SU-DHL-6 (cell line): ENCODE data around the gene USP16.

ENCODE experiments used
- H2AFZ ChIP-seq: fragments of 200-600 bp; sonication (generic); 2 replicates; pipeline ENCODE4 v1.6.1; 2014; ENCODE audit warnings: low read depth, mild to moderate bottlenecking, moderate library complexity, mixed read lengths, antibody characterized with exemption, low read length; ENCODE audit not compliant: severe bottlenecking
- H3F3A ChIP-seq: fragments of 200-600 bp; shearing (Covaris generic); 2 replicates; pipeline ENCODE4 v1.6.0; 2016; ENCODE audit warnings: antibody characterized with exemption, mild to moderate bottlenecking; ENCODE audit not compliant: insufficient read depth
- H3K27ac ChIP-seq: fragments of 200-600 bp; sonication (generic); 2 replicates; pipeline ENCODE4 v1.5.1; 2016; ENCODE audit warnings: low read depth, mild to moderate bottlenecking, low read length, moderate library complexity, mixed read lengths
- H3K27me3 ChIP-seq: fragments of 200-600 bp; sonication (generic), shearing (Covaris generic); 2 replicates; pipeline ENCODE4 v1.6.0; 2014; ENCODE audit warnings: mild to moderate bottlenecking, low read length
- H3K36me3 ChIP-seq: fragments of 200-600 bp; sonication (generic); 2 replicates; pipeline ENCODE4 v1.6.1; 2014; ENCODE audit warnings: mild to moderate bottlenecking, low read length, mixed read lengths
- H3K4me2 ChIP-seq: fragments of 300-600, 200-600 bp; shearing (Covaris generic), sonication (generic); 2 replicates; pipeline ENCODE4 v1.6.0; 2014; ENCODE audit warnings: low read length, low read depth, mild to moderate bottlenecking; ENCODE audit not compliant: poor library complexity, severe bottlenecking
- H3K4me3 ChIP-seq: fragments of 200-600 bp; sonication (generic); 2 replicates; pipeline ENCODE4 v1.5.1; 2014; ENCODE audit warnings: antibody characterized with exemption, low read length, mild to moderate bottlenecking, mixed read lengths; ENCODE audit not compliant: insufficient read depth, poor library complexity, severe bottlenecking
- H3K79me2 ChIP-seq: fragments of 200-600 bp; sonication (generic); 2 replicates; pipeline ENCODE4 v1.6.1; 2014; ENCODE audit warnings: mild to moderate bottlenecking, low read length, moderate library complexity; ENCODE audit not compliant: insufficient read depth
- H3K9ac ChIP-seq: fragments of 200-600 bp; sonication (generic); 2 replicates; pipeline ENCODE4 v1.7.0; 2014; ENCODE audit warnings: mild to moderate bottlenecking, low read length
- H3K9me2 ChIP-seq: fragments of 200-600 bp; sonication (generic); replicated peaks from 2 replicates; pipeline ENCODE4 v1.6.1; 2014; ENCODE audit warnings: low read length; ENCODE audit not compliant: insufficient read depth
- H3K9me3 ChIP-seq: fragments of 200-600 bp; sonication (generic); 2 replicates; pipeline ENCODE4 v1.6.1; 2014; ENCODE audit warnings: low read length, mixed read lengths; ENCODE audit not compliant: insufficient read depth
- H4K20me1 ChIP-seq: fragments of 200-600 bp; sonication (generic); 2 replicates; pipeline ENCODE4 v1.6.1; 2014; ENCODE audit warnings: low read depth, mild to moderate bottlenecking, antibody characterized with exemption, low read length, moderate library complexity, mixed read lengths
- CTCF ChIP-seq: fragments of 200-600 bp; sonication (generic); IDR thresholded peaks from one replicate; pipeline ENCODE4 v1.5.1; 2017; ENCODE audit warnings: antibody characterized with exemption, mild to moderate bottlenecking, low read length, moderate library complexity; ENCODE audit not compliant: insufficient read depth, poor library complexity, severe bottlenecking
- EZH2phosphoT487 ChIP-seq: fragments of 200-600 bp; sonication (generic), shearing (Covaris generic); conservative IDR thresholded peaks from 2 replicates; pipeline ENCODE4 v1.6.1; 2018; ENCODE audit warnings: mild to moderate bottlenecking, antibody characterized with exemption, low read length, moderate library complexity, mixed read lengths

Gene USP16

GRCh38 chr21:29005696-29006095 is 18.8 kb upstream of the USP16 start:
- H3K27ac ChIP-seq: no peak overlapping the region
- no peaks in the 10 kb centered on the region; the same call in 1 of the 2 replicates for H3K79me2 ChIP-seq
- H2AFZ ChIP-seq: no peak overlapping the region
- peaks cover 18% of the 10 kb centered on the region for H3F3A ChIP-seq
- H3K9ac ChIP-seq: no peak overlapping the region
- no peak overlapping the region for H3K4me2 ChIP-seq
- no peaks in the 10 kb centered on the region for H3K36me3 ChIP-seq
- TF ChIP-seq EZH2phosphoT487: no peak
- TF ChIP-seq CTCF: no peak
- H3K9me2 ChIP-seq: no peaks in the 10 kb centered on the region
- H3K27me3 ChIP-seq: no peaks in the 10 kb centered on the region
- no peaks in the 10 kb centered on the region for H3K9me3 ChIP-seq
- no peaks in the 10 kb centered on the region for H4K20me1 ChIP-seq
- no peak overlapping the region for H3K4me3 ChIP-seq

GRCh38 chr21:29007135-29007534 is 17.3 kb upstream of the USP16 start:
- no peak overlapping the region for H3K4me2 ChIP-seq
- H3K27ac ChIP-seq: no peak overlapping the region
- H3K9me3 ChIP-seq: no peaks in the 10 kb centered on the region
- H3K79me2 ChIP-seq: no peaks in the 10 kb centered on the region; the same call in 1 of the 2 replicates
- H3K27me3 ChIP-seq: no peaks in the 10 kb centered on the region
- no peaks in the 10 kb centered on the region for H3K36me3 ChIP-seq
- no peak overlapping the region for H2AFZ ChIP-seq
- peaks cover 18% of the 10 kb centered on the region for H3F3A ChIP-seq
- H3K9ac ChIP-seq: no peak overlapping the region
- H3K4me3 ChIP-seq: no peak overlapping the region
- no peaks in the 10 kb centered on the region for H3K9me2 ChIP-seq
- no peaks in the 10 kb centered on the region for H4K20me1 ChIP-seq
- TF ChIP-seq CTCF (no peak), EZH2phosphoT487 (no peak)

GRCh38 chr21:29007810-29008209 is 16.7 kb upstream of the USP16 start:
- Histone ChIP-seq H4K20me1 (no peaks in the 10 kb centered on the region), H3K9ac (no peak overlapping the region), H3K79me2 (no peaks in the 10 kb centered on the region; the same call in 1 of the 2 replicates), H3K9me2 (no peaks in the 10 kb centered on the region), H3K4me3 (no peak overlapping the region), H3K36me3 (no peaks in the 10 kb centered on the region), H3K27me3 (no peaks in the 10 kb centered on the region), H3F3A (peaks cover 18% of the 10 kb centered on the region), H3K27ac (no peak overlapping the region), H2AFZ (no peak overlapping the region), H3K9me3 (no peaks in the 10 kb centered on the region), H3K4me2 (no peak overlapping the region)
- no peak for TF ChIP-seq EZH2phosphoT487
- no peak for TF ChIP-seq CTCF
